ENCODE measurements around the gene BICD1.

Gene BICD1

DNA sequence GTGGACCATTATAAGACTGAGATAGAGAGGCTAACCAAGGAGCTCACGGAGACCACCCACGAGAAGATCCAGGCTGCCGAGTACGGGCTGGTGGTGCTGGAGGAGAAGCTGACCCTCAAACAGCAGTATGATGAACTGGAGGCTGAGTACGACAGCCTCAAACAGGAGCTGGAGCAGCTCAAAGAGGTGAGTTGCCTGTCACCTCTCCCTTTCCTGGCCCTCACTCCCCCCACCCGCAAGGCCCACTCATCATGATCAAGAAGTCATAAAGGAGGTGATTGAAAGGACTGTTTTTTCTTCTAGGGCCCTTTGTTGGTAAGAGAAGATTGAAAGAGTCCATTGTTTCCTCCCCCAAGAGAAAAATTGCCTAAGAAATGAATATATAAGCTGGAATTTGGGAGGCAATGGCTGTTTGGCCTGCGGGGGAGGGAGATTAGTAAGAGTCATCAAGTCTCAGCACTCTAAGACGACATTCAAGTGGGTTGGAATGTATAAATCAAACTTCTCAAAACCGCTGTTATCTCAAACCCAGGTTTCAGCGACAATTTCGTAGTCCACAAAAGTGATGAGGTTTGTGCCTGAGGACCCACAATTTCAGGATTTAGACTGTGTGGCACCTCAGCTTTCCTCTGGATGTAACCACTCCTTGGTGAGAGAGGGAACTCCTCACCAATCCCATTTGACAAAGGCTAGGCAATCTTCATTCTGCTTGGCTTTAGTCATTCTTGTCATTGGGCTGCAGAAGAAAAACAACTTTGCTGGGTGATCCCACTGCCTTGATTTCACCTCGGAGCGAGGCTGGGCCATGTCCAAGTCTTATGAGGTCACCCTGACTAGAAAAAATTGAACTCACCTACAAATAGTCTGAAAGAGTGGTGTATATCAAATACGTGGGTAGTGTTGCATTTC is 966 bp downstream of the BICD1 start:
- H3K4me1 ChIP-seq (ENCODE audit: insufficient read depth, low read length), result peaks cover 18% of the 10 kb centered on the region
- H3K9me3 ChIP-seq (ENCODE audit: low read length), result no peaks in the 10 kb centered on the region
- no peaks in the 10 kb centered on the region for H3K36me3 ChIP-seq (ENCODE audit: insufficient read depth, low read length)
- H3K27me3 ChIP-seq (ENCODE audit: insufficient read depth, low read length), result no peaks in the 10 kb centered on the region
- H2AFZ ChIP-seq (ENCODE audit: low read depth, low read length), result peak overlapping the region; percentile 85
- H3K4me3 ChIP-seq (ENCODE audit: low read length), result peak overlapping the region; percentile 90

DNA sequence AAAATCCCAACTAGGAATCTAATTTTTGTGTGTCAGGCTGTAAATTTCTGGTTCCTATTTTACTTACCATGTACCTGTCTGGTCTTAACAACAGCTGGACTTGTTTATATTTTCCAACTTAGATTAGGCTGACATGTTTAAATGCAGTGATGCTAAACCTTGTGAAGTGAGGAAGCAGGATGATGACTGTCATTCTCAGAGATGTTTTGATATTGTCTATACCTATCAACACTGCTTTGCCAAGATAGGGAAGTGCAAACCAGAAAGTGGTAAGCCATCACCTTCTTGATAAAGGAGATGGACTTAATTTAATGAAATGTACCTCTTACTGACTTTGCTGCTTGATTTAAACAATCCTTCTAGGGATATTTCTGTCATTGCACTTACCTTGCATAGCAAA is 2.1 kb downstream of the BICD1 start:
- H3K4me1 ChIP-seq (ENCODE audit: insufficient read depth, low read length), result peaks cover 18% of the 10 kb centered on the region
- no peaks in the 10 kb centered on the region for H3K36me3 ChIP-seq (ENCODE audit: insufficient read depth, low read length)
- H2AFZ ChIP-seq (ENCODE audit: low read depth, low read length), result no peak overlapping the region
- H3K9me3 ChIP-seq (ENCODE audit: low read length), result no peaks in the 10 kb centered on the region
- H3K4me3 ChIP-seq (ENCODE audit: low read length), result peak overlapping the region; percentile 90
- H3K27me3 ChIP-seq (ENCODE audit: insufficient read depth, low read length), result no peaks in the 10 kb centered on the region

DNA sequence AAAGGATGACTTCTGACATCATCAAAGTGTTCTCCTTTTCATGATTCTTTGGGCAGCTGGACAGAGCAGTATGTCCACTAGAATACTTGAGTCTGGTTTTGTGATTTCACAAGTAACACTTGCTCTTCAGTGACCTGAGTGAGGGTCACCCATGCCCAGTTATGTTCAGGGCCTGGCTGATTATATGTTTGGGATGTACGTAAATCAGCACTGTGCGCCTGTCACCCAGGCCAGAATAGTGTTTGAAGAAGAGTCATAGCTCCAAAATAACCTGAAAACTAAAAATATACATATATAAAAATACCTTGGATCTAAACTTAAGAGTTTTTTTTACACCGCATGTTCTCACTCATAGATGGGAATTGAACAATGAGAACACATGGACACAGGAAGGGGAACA is 3.8 kb downstream of the BICD1 start:
- H3K9me3 ChIP-seq (ENCODE audit: low read length), result peaks cover 2% of the 10 kb centered on the region
- H3K4me1 ChIP-seq (ENCODE audit: insufficient read depth, low read length), result peaks cover 18% of the 10 kb centered on the region
- H3K27me3 ChIP-seq (ENCODE audit: insufficient read depth, low read length), result no peaks in the 10 kb centered on the region
- no peak overlapping the region for H3K4me3 ChIP-seq (ENCODE audit: low read length)
- no peaks in the 10 kb centered on the region for H3K36me3 ChIP-seq (ENCODE audit: insufficient read depth, low read length)
- no peak overlapping the region for H2AFZ ChIP-seq (ENCODE audit: low read depth, low read length)

DNA sequence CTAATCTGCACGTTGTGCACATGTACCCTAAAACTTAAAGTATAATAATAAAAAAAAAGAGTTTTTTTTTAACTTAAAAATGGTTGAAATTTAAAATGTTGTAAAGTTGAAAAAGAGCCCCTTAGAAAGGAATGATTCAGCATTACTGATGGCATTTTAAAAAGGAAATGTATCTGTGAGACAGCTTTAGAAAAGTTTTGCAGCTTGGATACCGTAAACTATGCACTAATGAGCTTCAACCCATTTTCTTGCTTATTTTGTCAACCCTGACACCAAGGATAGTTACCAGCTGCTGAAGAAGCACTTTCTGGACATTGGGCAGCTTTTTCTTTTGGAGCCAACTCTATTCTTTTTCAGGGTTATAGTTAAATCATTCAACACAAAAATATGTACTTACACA is 4.3 kb downstream of the BICD1 start:
- H3K36me3 ChIP-seq (ENCODE audit: insufficient read depth, low read length), result no peaks in the 10 kb centered on the region
- H3K4me1 ChIP-seq (ENCODE audit: insufficient read depth, low read length), result peaks cover 18% of the 10 kb centered on the region
- no peaks in the 10 kb centered on the region for H3K27me3 ChIP-seq (ENCODE audit: insufficient read depth, low read length)
- H3K4me3 ChIP-seq (ENCODE audit: low read length), result no peak overlapping the region
- H3K9me3 ChIP-seq (ENCODE audit: low read length), result peaks cover 2% of the 10 kb centered on the region
- H2AFZ ChIP-seq (ENCODE audit: low read depth, low read length), result no peak overlapping the region

DNA sequence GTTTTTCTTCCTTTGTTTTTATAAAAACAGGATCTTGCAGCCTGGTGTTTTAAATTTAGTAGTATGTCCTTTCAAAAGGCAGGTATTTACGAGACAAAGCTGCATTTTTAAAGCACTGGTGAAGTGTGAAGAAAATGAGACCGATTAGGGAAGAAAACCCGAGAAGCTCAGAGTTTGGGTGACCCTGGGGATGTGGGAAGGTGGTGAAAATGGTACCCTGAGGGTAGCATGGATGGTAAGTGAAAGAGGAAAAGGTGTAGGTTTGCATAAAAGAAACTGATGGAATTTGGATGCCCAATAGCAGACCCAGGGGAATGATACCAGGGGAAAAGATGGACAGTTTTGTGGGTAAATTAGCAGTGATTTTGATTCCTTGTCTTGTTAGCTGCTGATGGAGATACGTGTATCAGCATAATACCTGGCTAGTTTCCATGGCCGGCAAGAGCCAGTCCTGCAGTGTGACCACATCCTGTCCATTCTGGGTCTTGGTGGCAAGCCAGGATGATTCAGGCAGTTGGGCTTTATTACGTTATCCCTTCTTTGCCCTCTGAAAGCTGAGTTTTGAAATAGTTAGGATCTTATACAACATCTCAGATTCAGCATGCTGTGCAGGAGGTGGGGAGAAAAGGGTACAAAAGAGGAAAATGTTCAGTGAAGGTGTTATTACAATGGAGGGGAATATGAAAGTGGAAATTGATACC is 8.9 kb downstream of the BICD1 start:
- H3K36me3 ChIP-seq (ENCODE audit: insufficient read depth, low read length), result no peaks in the 10 kb centered on the region
- no peaks in the 10 kb centered on the region for H3K27me3 ChIP-seq (ENCODE audit: insufficient read depth, low read length)
- no peak overlapping the region for H2AFZ ChIP-seq (ENCODE audit: low read depth, low read length)
- no peak overlapping the region for H3K4me3 ChIP-seq (ENCODE audit: low read length)
- H3K9me3 ChIP-seq (ENCODE audit: low read length), result peaks cover 2% of the 10 kb centered on the region
- peaks cover 13% of the 10 kb centered on the region for H3K4me1 ChIP-seq (ENCODE audit: insufficient read depth, low read length)

DNA sequence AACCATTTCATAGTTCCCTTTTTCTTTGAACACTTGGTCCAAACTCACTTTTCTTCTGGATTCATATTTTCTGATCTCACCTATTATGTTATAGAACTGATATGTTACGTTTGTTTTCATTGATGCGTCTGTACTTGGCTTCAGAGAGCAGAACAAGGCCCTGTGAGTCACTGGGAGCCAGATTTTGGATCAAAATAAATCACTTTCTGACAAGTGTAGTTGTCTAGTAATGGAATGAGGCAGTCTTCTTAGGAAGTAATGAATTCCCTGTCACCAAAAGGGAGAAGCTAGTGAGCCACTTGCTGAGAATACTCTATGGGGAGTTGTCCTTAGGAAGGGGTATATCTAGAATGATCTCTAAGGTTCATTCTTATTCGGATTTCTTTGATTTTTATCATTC is 10.2 kb downstream of the BICD1 start:
- Histone ChIP-seq H3K4me3 (ENCODE audit: low read length) (no peak overlapping the region), H3K9me3 (ENCODE audit: low read length) (peaks cover 2% of the 10 kb centered on the region), H3K27me3 (ENCODE audit: insufficient read depth, low read length) (no peaks in the 10 kb centered on the region), H3K4me1 (ENCODE audit: insufficient read depth, low read length) (peaks cover 16% of the 10 kb centered on the region), H3K36me3 (ENCODE audit: insufficient read depth, low read length) (no peaks in the 10 kb centered on the region), H2AFZ (ENCODE audit: low read depth, low read length) (no peak overlapping the region)

DNA sequence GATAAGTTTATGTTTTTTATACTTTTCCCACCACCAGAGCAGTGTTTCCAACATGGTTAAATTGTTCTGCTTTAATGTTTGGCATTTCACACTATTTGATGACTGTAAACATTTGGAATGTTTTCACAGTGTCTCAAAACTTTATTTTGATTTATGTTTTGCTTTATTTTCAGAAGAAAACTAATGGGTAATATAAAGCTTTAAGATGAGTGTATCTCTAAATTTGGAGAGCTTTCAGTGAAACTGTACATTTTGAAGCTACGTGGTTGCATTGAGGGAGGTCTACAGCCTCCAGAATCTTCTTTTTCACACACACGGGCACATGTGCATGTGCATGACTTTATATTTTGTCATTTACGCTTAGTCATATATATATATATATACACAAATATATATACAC is 10.7 kb downstream of the BICD1 start:
- H3K4me1 ChIP-seq (ENCODE audit: insufficient read depth, low read length), result peaks cover 16% of the 10 kb centered on the region
- H2AFZ ChIP-seq (ENCODE audit: low read depth, low read length), result no peak overlapping the region
- H3K36me3 ChIP-seq (ENCODE audit: insufficient read depth, low read length), result no peaks in the 10 kb centered on the region

DNA sequence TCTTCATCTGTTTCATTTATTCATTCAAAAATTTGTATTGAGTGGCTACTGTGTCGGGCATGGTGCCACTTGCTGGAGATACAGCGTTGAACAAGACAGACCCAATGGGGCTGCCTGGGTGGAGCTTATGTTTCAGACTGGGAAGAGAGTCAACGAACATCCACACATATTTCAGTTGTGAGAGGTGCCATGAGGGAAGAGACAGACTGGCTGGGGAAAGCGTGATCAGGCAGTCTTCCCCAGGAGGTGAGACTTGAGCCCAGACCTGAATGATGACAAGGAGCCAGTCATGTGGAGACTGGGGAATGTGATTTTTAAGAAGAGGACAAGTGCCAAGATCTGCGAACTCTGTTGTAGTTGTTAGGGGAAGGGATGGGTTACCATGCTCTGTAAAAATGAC is 12.2 kb downstream of the BICD1 start:
- Histone ChIP-seq H3K36me3 (ENCODE audit: insufficient read depth, low read length) (no peaks in the 10 kb centered on the region), H2AFZ (ENCODE audit: low read depth, low read length) (no peak overlapping the region), H3K27me3 (ENCODE audit: insufficient read depth, low read length) (no peaks in the 10 kb centered on the region), H3K9me3 (ENCODE audit: low read length) (peaks cover 2% of the 10 kb centered on the region), H3K4me3 (ENCODE audit: low read length) (no peak overlapping the region), H3K4me1 (ENCODE audit: insufficient read depth, low read length) (peaks cover 16% of the 10 kb centered on the region)

More for the DNA sequence above, 10.7 kb downstream of the BICD1 start:
- no peak overlapping the region for H3K4me3 ChIP-seq (ENCODE audit: low read length)
- H3K27me3 ChIP-seq (ENCODE audit: insufficient read depth, low read length), result no peaks in the 10 kb centered on the region
- peaks cover 2% of the 10 kb centered on the region for H3K9me3 ChIP-seq (ENCODE audit: low read length)

DNA sequence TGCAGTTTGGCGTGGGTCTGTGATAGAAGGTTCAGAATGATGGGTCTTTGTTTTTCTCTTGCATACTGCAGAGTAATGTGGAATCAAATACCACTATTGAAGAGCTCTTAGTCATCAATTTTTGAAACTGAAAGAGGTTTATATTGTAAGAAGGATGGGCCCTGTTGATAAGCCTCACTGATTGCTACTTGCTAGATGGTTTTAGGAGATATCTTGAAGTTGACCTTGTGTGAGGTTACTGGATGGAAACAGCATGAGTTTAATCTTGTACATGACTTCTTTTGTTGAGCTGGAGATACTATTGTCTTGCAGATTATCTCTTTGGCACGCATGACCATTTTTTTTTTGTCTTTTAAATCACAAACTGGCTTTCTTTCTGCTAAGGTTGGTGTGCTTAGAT is 13.8 kb downstream of the BICD1 start:
- no peak overlapping the region for H2AFZ ChIP-seq (ENCODE audit: low read depth, low read length)
- H3K4me3 ChIP-seq (ENCODE audit: low read length), result no peak overlapping the region
- peaks cover 16% of the 10 kb centered on the region for H3K4me1 ChIP-seq (ENCODE audit: insufficient read depth, low read length)
- no peaks in the 10 kb centered on the region for H3K36me3 ChIP-seq (ENCODE audit: insufficient read depth, low read length)
- no peaks in the 10 kb centered on the region for H3K9me3 ChIP-seq (ENCODE audit: low read length)
- H3K27me3 ChIP-seq (ENCODE audit: insufficient read depth, low read length), result no peaks in the 10 kb centered on the region

DNA sequence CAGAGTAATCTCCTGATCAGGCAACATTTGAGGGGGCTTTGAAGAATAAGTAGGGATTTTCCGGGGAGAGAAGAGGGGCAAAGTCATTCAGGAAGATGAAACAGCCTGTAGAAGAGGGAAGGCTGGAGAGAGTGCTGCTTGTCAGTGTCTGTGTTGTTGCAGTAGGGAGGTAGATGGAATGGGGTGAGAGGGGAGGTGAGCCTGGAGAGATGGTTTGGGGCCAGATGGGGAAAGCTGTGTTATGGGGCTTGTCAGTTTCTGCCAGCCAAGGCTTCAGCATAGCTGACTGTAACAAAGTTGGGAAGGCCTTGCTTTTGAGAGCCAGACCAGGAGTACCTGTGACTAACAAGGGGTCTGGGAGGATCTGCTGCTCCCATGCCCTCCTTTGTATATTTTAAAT is 18.0 kb downstream of the BICD1 start:
- no peaks in the 10 kb centered on the region for H3K9me3 ChIP-seq (ENCODE audit: low read length)
- no peak overlapping the region for H3K4me3 ChIP-seq (ENCODE audit: low read length)
- H2AFZ ChIP-seq (ENCODE audit: low read depth, low read length), result no peak overlapping the region

DNA sequence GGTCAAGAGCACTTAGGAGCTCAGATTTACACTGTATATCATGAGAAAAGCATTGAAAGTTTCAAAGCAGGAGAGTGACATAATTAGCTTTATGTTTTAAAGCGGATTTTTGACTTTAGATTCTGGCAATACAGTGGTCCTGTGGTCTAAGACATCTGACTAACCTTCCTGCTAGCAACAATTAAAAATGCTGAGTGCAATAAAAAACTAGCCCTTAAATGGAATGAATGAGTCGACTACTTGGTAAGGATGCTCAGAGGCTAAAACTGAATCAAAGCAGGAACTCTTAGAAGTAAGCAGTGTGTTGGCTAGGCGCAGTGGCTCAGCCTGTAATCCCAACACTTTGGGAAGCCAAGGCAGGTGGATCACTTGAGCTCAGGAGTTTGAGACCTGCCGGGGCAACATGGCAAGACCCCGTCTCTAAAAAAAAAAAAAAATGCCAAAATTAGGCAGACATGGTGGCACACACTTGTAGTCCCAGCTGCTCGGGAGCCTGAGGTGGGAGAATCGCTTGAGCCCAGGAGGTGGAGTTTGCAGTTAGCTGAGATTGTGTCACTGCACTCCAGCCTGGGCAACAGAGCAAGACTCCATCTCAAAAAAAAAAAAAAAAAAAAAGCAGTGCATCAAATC is 18.9 kb downstream of the BICD1 start:
- no peak overlapping the region for H2AFZ ChIP-seq (ENCODE audit: low read depth, low read length)
- H3K9me3 ChIP-seq (ENCODE audit: low read length), result no peaks in the 10 kb centered on the region
- no peak overlapping the region for H3K4me3 ChIP-seq (ENCODE audit: low read length)
- peaks cover 2% of the 10 kb centered on the region for H3K4me1 ChIP-seq (ENCODE audit: insufficient read depth, low read length)
- H3K36me3 ChIP-seq (ENCODE audit: insufficient read depth, low read length), result peaks cover 3% of the 10 kb centered on the region
- no peaks in the 10 kb centered on the region for H3K27me3 ChIP-seq (ENCODE audit: insufficient read depth, low read length)

More for the DNA sequence above, 18.0 kb downstream of the BICD1 start:
- Histone ChIP-seq H3K27me3 (ENCODE audit: insufficient read depth, low read length) (no peaks in the 10 kb centered on the region), H3K4me1 (ENCODE audit: insufficient read depth, low read length) (peaks cover 11% of the 10 kb centered on the region), H3K36me3 (ENCODE audit: insufficient read depth, low read length) (no peaks in the 10 kb centered on the region)

DNA sequence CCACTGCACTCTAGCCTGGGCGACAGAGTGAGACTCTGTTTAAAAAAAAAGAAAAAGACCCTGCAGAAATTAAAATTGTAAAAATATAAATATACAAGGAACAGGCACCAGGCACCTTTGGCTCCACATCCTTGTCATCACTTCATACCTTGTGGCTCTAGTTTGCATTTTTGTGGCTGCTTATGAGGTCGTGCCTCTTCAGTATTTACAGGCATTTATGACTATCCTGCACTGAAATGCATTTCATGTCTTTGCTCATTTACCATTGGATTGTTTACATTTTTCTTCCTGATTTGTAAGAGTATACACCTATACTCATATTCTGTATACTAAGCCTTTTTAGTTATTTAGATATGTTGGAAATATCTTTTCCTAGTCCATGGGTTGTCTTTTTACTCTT is 20.1 kb downstream of the BICD1 start:
- H3K4me3 ChIP-seq (ENCODE audit: low read length), result no peak overlapping the region
- no peaks in the 10 kb centered on the region for H3K27me3 ChIP-seq (ENCODE audit: insufficient read depth, low read length)
- no peak overlapping the region for H2AFZ ChIP-seq (ENCODE audit: low read depth, low read length)
- H3K36me3 ChIP-seq (ENCODE audit: insufficient read depth, low read length), result peaks cover 3% of the 10 kb centered on the region
- no peaks in the 10 kb centered on the region for H3K9me3 ChIP-seq (ENCODE audit: low read length)
- no peaks in the 10 kb centered on the region for H3K4me1 ChIP-seq (ENCODE audit: insufficient read depth, low read length)

DNA sequence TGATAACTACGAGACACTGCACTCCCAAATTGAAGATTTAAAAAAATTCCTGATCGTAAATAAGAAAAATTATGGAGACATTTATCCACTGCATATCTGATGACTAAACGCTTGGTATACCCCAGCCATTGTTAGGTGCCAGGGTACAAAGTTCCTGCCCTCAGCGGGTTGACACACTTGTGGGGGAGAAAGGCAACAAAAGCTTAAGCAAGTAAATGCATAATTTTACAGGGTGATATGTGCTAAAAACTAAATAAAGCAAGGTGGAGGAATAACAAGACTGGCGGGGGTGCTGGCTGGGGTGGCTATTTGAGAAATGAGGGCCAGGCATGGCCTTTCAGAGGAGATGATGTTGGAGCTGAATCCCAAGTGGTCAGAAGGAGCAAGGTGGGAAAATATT is 25.0 kb downstream of the BICD1 start:
- no peaks in the 10 kb centered on the region for H3K4me1 ChIP-seq (ENCODE audit: insufficient read depth, low read length)
- no peaks in the 10 kb centered on the region for H3K27me3 ChIP-seq (ENCODE audit: insufficient read depth, low read length)
- no peak overlapping the region for H2AFZ ChIP-seq (ENCODE audit: low read depth, low read length)
- H3K9me3 ChIP-seq (ENCODE audit: low read length), result no peaks in the 10 kb centered on the region
- H3K4me3 ChIP-seq (ENCODE audit: low read length), result no peak overlapping the region
- peaks cover 3% of the 10 kb centered on the region for H3K36me3 ChIP-seq (ENCODE audit: insufficient read depth, low read length)
